Transverse colon (tissue), 3 donors: Measurements from ENCODE around the gene LEMD1.

Source experiments
- EP300 ChIP-seq: sonication (generic); formaldehyde crosslinking; IDR thresholded peaks from one replicate; pipeline ENCODE4 v1.6.1; 2017; ENCODE audit warnings: antibody characterized with exemption, low read depth
- POLR2A ChIP-seq: fragments of 450-650 bp; IDR thresholded peaks from one replicate; pipeline ENCODE4 v1.6.1; 2016; ENCODE audit warnings: antibody characterized with exemption, mild to moderate bottlenecking, moderate library complexity
- TF ChIP-seq, protein P1 (sequence below), 5 experiments: fragments of 200-600 bp in 3 of 5; fragments of 450-650 bp in 2 of 5; sonication (generic) in 3 of 5; IDR thresholded peaks; 1 replicate in 2 of 5; 2 replicates in 3 of 5; pipeline ENCODE4 v1.5.1; 2016 to 2017; ENCODE audit warnings: antibody characterized with exemption in 5 of 5, inconsistent platforms in 3 of 5, mild to moderate bottlenecking in 2 of 5, moderate library complexity in 1 of 5

DNA sequence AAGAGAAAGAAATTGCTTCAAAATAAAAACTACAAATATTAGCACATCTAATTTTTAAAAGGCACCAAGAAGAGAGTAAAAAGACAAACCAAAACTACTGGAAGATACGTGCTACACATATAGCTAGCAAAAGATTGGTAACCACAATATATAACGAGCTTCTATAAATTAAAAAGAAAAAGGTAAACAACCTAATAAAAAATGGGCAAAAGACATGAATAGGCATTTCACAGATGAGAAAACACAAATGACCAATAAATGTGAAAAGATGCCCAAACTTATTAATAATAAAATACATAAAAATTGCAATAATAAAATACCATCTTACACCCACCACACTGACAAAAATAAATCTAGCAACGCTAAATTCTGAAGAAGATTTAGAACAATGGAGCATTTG lies 26.2 kb downstream of the LEMD1 start:
- TF ChIP-seq POLR2A (no peak), EP300 (no peak)
- TF ChIP-seq, protein P1, sequence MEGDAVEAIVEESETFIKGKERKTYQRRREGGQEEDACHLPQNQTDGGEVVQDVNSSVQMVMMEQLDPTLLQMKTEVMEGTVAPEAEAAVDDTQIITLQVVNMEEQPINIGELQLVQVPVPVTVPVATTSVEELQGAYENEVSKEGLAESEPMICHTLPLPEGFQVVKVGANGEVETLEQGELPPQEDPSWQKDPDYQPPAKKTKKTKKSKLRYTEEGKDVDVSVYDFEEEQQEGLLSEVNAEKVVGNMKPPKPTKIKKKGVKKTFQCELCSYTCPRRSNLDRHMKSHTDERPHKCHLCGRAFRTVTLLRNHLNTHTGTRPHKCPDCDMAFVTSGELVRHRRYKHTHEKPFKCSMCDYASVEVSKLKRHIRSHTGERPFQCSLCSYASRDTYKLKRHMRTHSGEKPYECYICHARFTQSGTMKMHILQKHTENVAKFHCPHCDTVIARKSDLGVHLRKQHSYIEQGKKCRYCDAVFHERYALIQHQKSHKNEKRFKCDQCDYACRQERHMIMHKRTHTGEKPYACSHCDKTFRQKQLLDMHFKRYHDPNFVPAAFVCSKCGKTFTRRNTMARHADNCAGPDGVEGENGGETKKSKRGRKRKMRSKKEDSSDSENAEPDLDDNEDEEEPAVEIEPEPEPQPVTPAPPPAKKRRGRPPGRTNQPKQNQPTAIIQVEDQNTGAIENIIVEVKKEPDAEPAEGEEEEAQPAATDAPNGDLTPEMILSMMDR (IDR thresholded peaks at IDR 0.05) = no peak
